ENCODE results near the gene NRDC. TPM values are rescaled to one million over a fixed set of nuclear protein-coding genes. Genes with fewer than 3 reads are reported as not detected.

Gene NRDC
- total and polyA plus RNA-seq, 9 of the 15 experiments (the other 6 are each of a cell fraction or from before 2014, with no cell fraction given), result 102 to 371 (median 201) TPM

DNA sequence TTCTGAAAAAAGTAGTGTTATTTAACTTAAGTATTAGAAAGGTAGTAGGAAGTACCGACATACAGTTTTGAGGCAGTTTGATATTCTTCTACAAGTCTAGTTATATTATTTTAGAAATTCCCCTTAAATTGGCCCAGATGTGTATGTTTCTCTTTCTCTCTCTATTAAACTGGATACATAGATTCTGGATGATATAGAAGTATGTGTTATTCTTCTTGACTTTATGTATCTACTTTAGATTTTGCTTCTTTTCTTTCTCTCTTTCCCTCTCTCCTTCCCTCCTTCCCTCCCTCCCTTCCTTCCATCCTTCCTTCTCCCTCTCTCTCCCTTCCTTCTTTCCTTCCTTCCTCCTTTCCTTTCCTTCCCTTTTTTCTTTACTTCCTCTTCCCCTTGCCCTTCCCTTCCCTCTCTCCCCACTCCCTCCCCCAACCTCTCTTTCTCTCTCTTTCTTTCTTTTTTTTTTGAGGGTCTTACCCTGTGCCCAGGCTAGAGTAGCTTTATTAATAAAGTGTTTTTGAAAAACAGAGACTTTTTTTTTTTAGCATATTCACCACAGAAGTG, 137.3 kb downstream of the NRDC start (continued):
- TF ChIP-seq CBFB (CRISPR knock-in tag; IDR thresholded peaks at IDR 0.05), result no peak
- TF ChIP-seq SIX5 (IDR thresholded peaks at IDR 0.05; ENCODE audit: borderline replicate concordance in 1 of 2, insufficient read depth in 1 of 2, low read depth in 1 of 2, low read length in 2 of 2), result no peak
- TF ChIP-seq SMARCE1 (IDR thresholded peaks at IDR 0.05), result peak; percentile 54; the same call in 1 of the 2 replicates
- no peak for TF ChIP-seq RFX7 (CRISPR knock-in tag; IDR thresholded peaks at IDR 0.05)
- TF ChIP-seq SRF (CRISPR knock-in tag; IDR thresholded peaks at IDR 0.05), result no peak
- TF ChIP-seq SMARCA4 (IDR thresholded peaks at IDR 0.05), result peak; percentile 45; the same call in 1 of the 2 replicates
- no peak for TF ChIP-seq JUNB (CRISPR knock-in tag; conservative IDR thresholded peaks at IDR 0.05)
- TF ChIP-seq ARID2 (IDR thresholded peaks at IDR 0.05), result peak; percentile 69
- TF ChIP-seq NFRKB (IDR thresholded peaks at IDR 0.05; ENCODE audit: low read depth), result no peak
- TF ChIP-seq MCM7 (IDR thresholded peaks at IDR 0.05), result 0 out of 4 replicates have a peak, but pooled peaks of 1 of the 2 experiments have one; percentile 57
- TF ChIP-seq PURB (CRISPR knock-in tag; IDR thresholded peaks at IDR 0.05; ENCODE audit: low read depth), result no peak
- TF ChIP-seq ZNF197 (CRISPR knock-in tag; IDR thresholded peaks at IDR 0.05; ENCODE audit: low read depth), result no peak
- TF ChIP-seq RBM25 (IDR thresholded peaks at IDR 0.05; ENCODE audit: low read depth, low read length, severe bottlenecking), result no peak
- TF ChIP-seq CC2D1A (IDR thresholded peaks at IDR 0.05), result peak; percentile 40; the same call in 1 of the 2 replicates
- no peak for TF ChIP-seq RBM14 (IDR thresholded peaks at IDR 0.05; ENCODE audit: borderline replicate concordance, insufficient read depth, low read depth, low read length)
- TF ChIP-seq FIP1L1 (IDR thresholded peaks at IDR 0.05; ENCODE audit: low read depth, low read length, poor library complexity, severe bottlenecking), result no peak
- no peak for TF ChIP-seq ZNF146 (CRISPR knock-in tag; IDR thresholded peaks at IDR 0.05; ENCODE audit: unreplicated experiment)
- no peak for TF ChIP-seq DIDO1 (tag; IDR thresholded peaks at IDR 0.05; ENCODE audit: low read depth)
- no peak for TF ChIP-seq ETS2 (tag; IDR thresholded peaks at IDR 0.05; ENCODE audit: borderline replicate concordance, poor library complexity, severe bottlenecking)
- TF ChIP-seq, protein P1, sequence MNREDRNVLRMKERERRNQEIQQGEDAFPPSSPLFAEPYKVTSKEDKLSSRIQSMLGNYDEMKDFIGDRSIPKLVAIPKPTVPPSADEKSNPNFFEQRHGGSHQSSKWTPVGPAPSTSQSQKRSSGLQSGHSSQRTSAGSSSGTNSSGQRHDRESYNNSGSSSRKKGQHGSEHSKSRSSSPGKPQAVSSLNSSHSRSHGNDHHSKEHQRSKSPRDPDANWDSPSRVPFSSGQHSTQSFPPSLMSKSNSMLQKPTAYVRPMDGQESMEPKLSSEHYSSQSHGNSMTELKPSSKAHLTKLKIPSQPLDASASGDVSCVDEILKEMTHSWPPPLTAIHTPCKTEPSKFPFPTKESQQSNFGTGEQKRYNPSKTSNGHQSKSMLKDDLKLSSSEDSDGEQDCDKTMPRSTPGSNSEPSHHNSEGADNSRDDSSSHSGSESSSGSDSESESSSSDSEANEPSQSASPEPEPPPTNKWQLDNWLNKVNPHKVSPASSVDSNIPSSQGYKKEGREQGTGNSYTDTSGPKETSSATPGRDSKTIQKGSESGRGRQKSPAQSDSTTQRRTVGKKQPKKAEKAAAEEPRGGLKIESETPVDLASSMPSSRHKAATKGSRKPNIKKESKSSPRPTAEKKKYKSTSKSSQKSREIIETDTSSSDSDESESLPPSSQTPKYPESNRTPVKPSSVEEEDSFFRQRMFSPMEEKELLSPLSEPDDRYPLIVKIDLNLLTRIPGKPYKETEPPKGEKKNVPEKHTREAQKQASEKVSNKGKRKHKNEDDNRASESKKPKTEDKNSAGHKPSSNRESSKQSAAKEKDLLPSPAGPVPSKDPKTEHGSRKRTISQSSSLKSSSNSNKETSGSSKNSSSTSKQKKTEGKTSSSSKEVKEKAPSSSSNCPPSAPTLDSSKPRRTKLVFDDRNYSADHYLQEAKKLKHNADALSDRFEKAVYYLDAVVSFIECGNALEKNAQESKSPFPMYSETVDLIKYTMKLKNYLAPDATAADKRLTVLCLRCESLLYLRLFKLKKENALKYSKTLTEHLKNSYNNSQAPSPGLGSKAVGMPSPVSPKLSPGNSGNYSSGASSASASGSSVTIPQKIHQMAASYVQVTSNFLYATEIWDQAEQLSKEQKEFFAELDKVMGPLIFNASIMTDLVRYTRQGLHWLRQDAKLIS (CRISPR knock-in tag; IDR thresholded peaks at IDR 0.05), result no peak
- no peak for TF ChIP-seq ZNF175 (CRISPR knock-in tag; IDR thresholded peaks at IDR 0.05; ENCODE audit: low read depth)
- TF ChIP-seq, protein P2, sequence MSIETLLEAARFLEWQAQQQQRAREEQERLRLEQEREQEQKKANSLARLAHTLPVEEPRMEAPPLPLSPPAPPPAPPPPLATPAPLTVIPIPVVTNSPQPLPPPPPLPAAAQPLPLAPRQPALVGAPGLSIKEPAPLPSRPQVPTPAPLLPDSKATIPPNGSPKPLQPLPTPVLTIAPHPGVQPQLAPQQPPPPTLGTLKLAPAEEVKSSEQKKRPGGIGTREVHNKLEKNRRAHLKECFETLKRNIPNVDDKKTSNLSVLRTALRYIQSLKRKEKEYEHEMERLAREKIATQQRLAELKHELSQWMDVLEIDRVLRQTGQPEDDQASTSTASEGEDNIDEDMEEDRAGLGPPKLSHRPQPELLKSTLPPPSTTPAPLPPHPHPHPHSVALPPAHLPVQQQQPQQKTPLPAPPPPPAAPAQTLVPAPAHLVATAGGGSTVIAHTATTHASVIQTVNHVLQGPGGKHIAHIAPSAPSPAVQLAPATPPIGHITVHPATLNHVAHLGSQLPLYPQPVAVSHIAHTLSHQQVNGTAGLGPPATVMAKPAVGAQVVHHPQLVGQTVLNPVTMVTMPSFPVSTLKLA (conservative IDR thresholded peaks at IDR 0.05), result no peak
- TF ChIP-seq ESRRA (IDR thresholded peaks at IDR 0.05; ENCODE audit: borderline replicate concordance, low read depth), result no peak
- TF ChIP-seq PHF21A (IDR thresholded peaks at IDR 0.05; ENCODE audit: borderline replicate concordance, low read depth), result no peak
- no peak for TF ChIP-seq MCM5 (IDR thresholded peaks at IDR 0.05; ENCODE audit: low read depth)
